K562 (cell line): ENCODE data around the gene GRIK5. TPM values are rescaled to one million over a fixed set of nuclear protein-coding genes. Genes with fewer than 3 reads are reported as not detected.

Experiments used
- ATF3 ChIP-seq, 2 experiments: fragments of 450-650 bp in 1 of 2; sonication (generic) in 1 of 2; formaldehyde crosslinking in 1 of 2; IDR thresholded peaks in 1 of 2; conservative IDR thresholded peaks in 1 of 2; 2 replicates each; pipeline versions ENCODE4 v1.6.1 to v1.8.1; 2016 to 2023; ENCODE audit warnings: mild to moderate bottlenecking in 2 of 2, moderate library complexity in 2 of 2, inconsistent platforms in 1 of 2, missing genetic modification reagents in 1 of 2
- BCL6 ChIP-seq: fragments of 250-450 bp; sonication (Bioruptor Pico); IDR thresholded peaks from 2 replicates; pipeline ENCODE4 v1.4.0; 2020
- FOXM1 ChIP-seq, 2 experiments: fragments of 450-650 bp in 1 of 2; sonication (generic) in 1 of 2; formaldehyde crosslinking in 1 of 2; IDR thresholded peaks; 2 replicates each; pipeline versions ENCODE4 v1.6.1 to v1.9.0; 2017 to 2022; ENCODE audit warnings: low read depth in 2 of 2, mild to moderate bottlenecking in 2 of 2, missing genetic modification reagents in 1 of 2, moderate library complexity in 1 of 2
- HNRNPL ChIP-seq: fragments of 200-400 bp; formaldehyde crosslinking; IDR thresholded peaks from 2 replicates; pipeline ENCODE4 v1.6.1; 2017; ENCODE audit warnings: low read depth, mild to moderate bottlenecking, low read length
- HNRNPUL1 ChIP-seq: fragments of 200-400 bp; formaldehyde crosslinking; IDR thresholded peaks from 2 replicates; pipeline ENCODE4 v1.6.1; 2017; ENCODE audit warnings: low read length
- MGA ChIP-seq: fragments of 450-650 bp; IDR thresholded peaks from 2 replicates; pipeline ENCODE4 v1.6.1; 2016; ENCODE audit warnings: mild to moderate bottlenecking, moderate library complexity
- MIER1 ChIP-seq: fragments of 450-650 bp; IDR thresholded peaks from 2 replicates; pipeline ENCODE4 v1.6.1; 2016; ENCODE audit warnings: antibody characterized with exemption, mild to moderate bottlenecking, low read depth
- SMAD2 ChIP-seq: fragments of 150-350 bp; IDR thresholded peaks from 2 replicates; pipeline ENCODE4 v1.6.1; 2014; ENCODE audit warnings: low read depth, mild to moderate bottlenecking, low read length
- SREBF2 ChIP-seq: sonication (generic); formaldehyde crosslinking; IDR thresholded peaks from 2 replicates; pipeline ENCODE4 v1.4.0; 2020; ENCODE audit warnings: mild to moderate bottlenecking, missing genetic modification reagents
- WHSC1 ChIP-seq: IDR thresholded peaks from one replicate; pipeline ENCODE4 v1.6.1; 2012; ENCODE audit warnings: low read length, control low read depth, inconsistent platforms
- ZNF445 ChIP-seq: fragments of 250-450 bp; sonication (Bioruptor Pico); IDR thresholded peaks from 2 replicates; pipeline ENCODE4 v1.4.0; 2020; ENCODE audit warnings: low read depth, mild to moderate bottlenecking, moderate library complexity
- ZNF57 ChIP-seq: fragments of 450-650 bp; formaldehyde crosslinking; IDR thresholded peaks from 2 replicates; pipeline ENCODE4 v1.4.0; 2020; ENCODE audit warnings: mild to moderate bottlenecking, moderate library complexity
- ZNF699 ChIP-seq: fragments of 250-450 bp; sonication (Bioruptor Pico); IDR thresholded peaks from 2 replicates; pipeline ENCODE4 v1.8.0; 2021; ENCODE audit warnings: mild to moderate bottlenecking, moderate library complexity; ENCODE audit not compliant: insufficient replicate concordance
- ZNF75A ChIP-seq: fragments of 450-650 bp; formaldehyde crosslinking; IDR thresholded peaks from 2 replicates; pipeline ENCODE4 v1.4.0; 2020; ENCODE audit warnings: mild to moderate bottlenecking
- ZSCAN32 ChIP-seq: fragments of 450-650 bp; formaldehyde crosslinking; IDR thresholded peaks from 2 replicates; pipeline ENCODE4 v1.4.0; 2020; ENCODE audit warnings: mild to moderate bottlenecking, moderate library complexity
- polyA plus RNA-seq, 8 experiments: library from polyadenylated mRNA; depleted of rRNA in 4 of 8; stranded (reverse) in 5 of 8; unstranded in 3 of 8; fragments of >200 nt; fragmentation: Nextera tagmentation in 2 of 8; fragmentation: Illumina TruSeq in 1 of 8; extraction: Ambion mirVana in 2 of 8; extraction: Trizol in 1 of 8; gene quantifications; 2 replicates each; pipeline versions ENCODE4 v1.2.1 to v1.2.3, GENCODE V29; 2011 to 2014; ENCODE audit warnings: inconsistent platforms in 1 of 8, missing spikeins in 1 of 8
- total RNA-seq, 7 experiments: library from RNA; depleted of rRNA in 6 of 7; stranded (reverse); fragments of >200 nt in 6 of 7; fragmentation: Illumina TruSeq in 2 of 7; extraction: Trizol in 2 of 7; gene quantifications; 2 replicates each; pipeline versions ENCODE4 v1.2.1 to v1.2.3, GENCODE V29; 2011 to 2021; ENCODE audit warnings: low replicate concordance in 1 of 7

GRIK5 gene
- total and polyA plus RNA-seq, 9 of the 15 experiments (the other 6 are each of a cell fraction or from before 2014, with no cell fraction given): 0.04 to 0.55 (median 0.27) TPM; not detected in 2

GRCh38 chr19:42010245-42011126 is 59.5 kb downstream of the GRIK5 start (continued):
- TF ChIP-seq MGA (peak; percentile 30; the same call in 1 of the 2 replicates), ATF3 (IDR thresholded peaks at IDR 0.05) (peak; percentile 99), ATF3 (CRISPR knock-in tag; conservative IDR thresholded peaks at IDR 0.05) (no peak), ZNF57 (CRISPR knock-in tag) (no peak), BCL6 (CRISPR knock-in tag) (no peak), HNRNPL (no peak), ZNF75A (CRISPR knock-in tag) (peak; percentile 63; the same call in 1 of the 2 replicates), MIER1 (no peak), SMAD2 (no peak), ZSCAN32 (CRISPR knock-in tag) (peak; percentile 99), FOXM1 (IDR thresholded peaks at IDR 0.05; ENCODE audit: low read depth) (no peak), FOXM1 (CRISPR knock-in tag; IDR thresholded peaks at IDR 0.05; ENCODE audit: low read depth) (no peak), HNRNPUL1 (no peak), ZNF445 (no peak), WHSC1 (no peak), ZNF699 (no peak), SREBF2 (CRISPR knock-in tag) (no peak)
